HepG2 (cell line): ENCODE measurements around the gene ANAPC2. TPM values are rescaled to one million over a fixed set of nuclear protein-coding genes. Genes with fewer than 3 reads are reported as not detected.

ENCODE experiments used
- ATAC-seq: fragments of 200-7000 bp; cut with Tn5 transposase; 3 replicates; pipeline ENCODE4 v1.9.1; 2020; ENCODE audit warnings: mild to moderate bottlenecking, moderate library complexity
- BruUV-seq: library from RNA; stranded (reverse); fragments of 400-500 nt; replicated peaks from 2 replicates; lab custom pipeline; 2021; lab: Mats Ljungman, UMichigan
- CTCF ChIA-PET: fragments of 300-600 bp; formaldehyde crosslinking; extraction: SDS; loops from one replicate; lab custom pipeline; 2021; ENCODE audit warnings: low total read pairs, inconsistent platforms, low intra/inter-chr PET ratio; lab: Yijun Ruan, JAX
- POLR2A ChIA-PET: fragments of 350-600 bp; sonication (Branson Sonifier 250); formaldehyde crosslinking; loops from one replicate; lab custom pipeline; 2020; ENCODE audit warnings: antibody characterized with exemption, inconsistent platforms; lab: Yijun Ruan, JAX
- DNase-seq: peaks from one replicate; pipeline ENCODE4 v3.0.0-alpha.2; 2015; ENCODE audit warnings: low spot score
- FAIRE-seq: peaks from 3 replicates; lab custom pipeline; 2011; peaks lifted over from hg19 to GRCh38; lab: Jason Lieb, UNC
- H2AFZ ChIP-seq: one replicate; pipeline ENCODE4 v1.6.1; 2011; ENCODE audit warnings: low read length, inconsistent platforms
- H3K27ac ChIP-seq: fragments of 300-600 bp; 3 replicates; pipeline ENCODE4 v1.8.0; 2011; ENCODE audit warnings: mixed run types, mild to moderate bottlenecking, mixed read lengths, low read length, inconsistent platforms; ENCODE audit not compliant: insufficient read depth; ENCODE audit errors: extremely low read length
- H3K27me3 ChIP-seq, 2 experiments: fragments of 200-600 bp in 1 of 2; 2 replicates in 1 of 2; 3 replicates in 1 of 2; pipeline versions ENCODE4 v1.6.0 to v1.8.0; 2011; ENCODE audit warnings: low read length in 2 of 2, mild to moderate bottlenecking in 2 of 2, moderate library complexity in 2 of 2, inconsistent platforms in 1 of 2; ENCODE audit not compliant: insufficient read depth in 2 of 2, control insufficient read depth in 1 of 2
- H3K36me3 ChIP-seq, 2 experiments: fragments of 200-600 bp in 1 of 2; replicated peaks in 1 of 2; 2 replicates in 1 of 2; 3 replicates in 1 of 2; pipeline versions ENCODE4 v1.5.1 to v1.8.0; 2011; ENCODE audit warnings: low read length in 2 of 2, inconsistent platforms in 1 of 2; ENCODE audit not compliant: insufficient read depth in 2 of 2, control insufficient read depth in 1 of 2
- H3K4me1 ChIP-seq: 2 replicates; pipeline ENCODE4 v1.5.1; 2012; ENCODE audit warnings: low read length, inconsistent platforms; ENCODE audit not compliant: insufficient read depth
- H3K4me2 ChIP-seq: 2 replicates; pipeline ENCODE4 v1.6.0; 2011; ENCODE audit warnings: low read depth, low read length, inconsistent platforms
- H3K4me3 ChIP-seq, 3 experiments: fragments of 200-600 bp in 1 of 3; sonication (generic), shearing (Covaris generic) in 1 of 3; replicated peaks in 1 of 3; 2 replicates each; pipeline ENCODE4 v1.5.1; 2011 to 2016; ENCODE audit warnings: low read length in 3 of 3, inconsistent platforms in 2 of 3, low read depth in 2 of 3, mild to moderate bottlenecking in 2 of 3, control low read depth in 1 of 3, mixed read lengths in 1 of 3; ENCODE audit not compliant: insufficient read depth in 1 of 3
- H3K79me2 ChIP-seq: one replicate; pipeline ENCODE4 v1.6.1; 2011; ENCODE audit warnings: low read length, inconsistent platforms; ENCODE audit not compliant: insufficient read depth
- H3K9ac ChIP-seq: 2 replicates; pipeline ENCODE4 v1.6.0; 2011; ENCODE audit warnings: mild to moderate bottlenecking, low read depth, low read length, inconsistent platforms; ENCODE audit not compliant: insufficient read depth
- H3K9me3 ChIP-seq: 2 replicates; pipeline ENCODE4 v1.5.1; 2012; ENCODE audit warnings: mild to moderate bottlenecking, low read length
- H4K20me1 ChIP-seq: 2 replicates; pipeline ENCODE4 v1.6.0; 2011; ENCODE audit warnings: inconsistent platforms, mild to moderate bottlenecking, low read length, moderate library complexity; ENCODE audit not compliant: insufficient read depth
- AGO2 ChIP-seq: fragments of 200-400 bp; formaldehyde crosslinking; optimal IDR thresholded peaks from 2 replicates; pipeline ENCODE3; 2017; ENCODE audit warnings: mild to moderate bottlenecking, low read depth, low read length, moderate library complexity
- ELF1 ChIP-seq: sonication (generic); formaldehyde crosslinking; IDR thresholded peaks from 2 replicates; pipeline ENCODE4 v1.4.0; 2020; ENCODE audit warnings: missing genetic modification reagents
- KLF9 ChIP-seq: IDR thresholded peaks from 2 replicates; pipeline ENCODE4 v1.6.1; 2016; ENCODE audit warnings: low read depth
- MIXL1 ChIP-seq: IDR thresholded peaks from 2 replicates; pipeline ENCODE4 v1.6.1; 2016
- NFYB ChIP-seq: sonication (generic); formaldehyde crosslinking; IDR thresholded peaks from 2 replicates; pipeline ENCODE4 v1.4.0; 2020; ENCODE audit warnings: missing genetic modification reagents
- RAD51 ChIP-seq: fragments of 450-650 bp; IDR thresholded peaks from 2 replicates; pipeline ENCODE4 v1.6.1; 2016; ENCODE audit warnings: borderline replicate concordance
- SMAD9 ChIP-seq: sonication (generic); formaldehyde crosslinking; IDR thresholded peaks from 2 replicates; pipeline ENCODE4 v1.5.1; 2020; ENCODE audit warnings: mild to moderate bottlenecking, missing genetic modification reagents
- ZNF761 ChIP-seq: sonication (generic); formaldehyde crosslinking; conservative IDR thresholded peaks from 2 replicates; pipeline ENCODE4 v1.4.0; 2020; ENCODE audit warnings: mild to moderate bottlenecking, missing genetic modification reagents
- ZXDC ChIP-seq: sonication (generic); formaldehyde crosslinking; IDR thresholded peaks from 2 replicates; pipeline ENCODE4 v1.5.0; 2020; ENCODE audit warnings: mild to moderate bottlenecking, missing genetic modification reagents
- WGBS: methylation state at CpG from one replicate; pipeline ENCODE4 v1.1.6; 2017; ENCODE audit warnings: low lambda C conversion rate; 5-methylcytosine and 5-hydroxymethylcytosine counted together
- in situ Hi-C: cut with HindIII; loops from 2 replicates; pipeline ENCODE4 v1.10.0; 2017; ENCODE audit warnings: low pct_unique_long_range_greater_than_20kb; ENCODE audit not compliant: extremely low pct_ligation_motif_present
- intact Hi-C: fragments of 100-400 bp; cut with micrococcal nuclease; formaldehyde crosslinking; loops from one replicate; pipeline ENCODE4 v1.10.0; 2022; ENCODE audit not compliant: unreplicated experiment
- polyA plus RNA-seq, 8 experiments: library from polyadenylated mRNA; depleted of rRNA in 3 of 8; stranded (reverse) in 7 of 8; unstranded in 1 of 8; fragments of >200 nt; fragmentation: Illumina TruSeq in 4 of 8; extraction: Trizol in 4 of 8; gene quantifications; 2 replicates each; pipeline versions ENCODE4 v1.2.1 to v1.2.3, GENCODE V29; 2011 to 2016; ENCODE audit warnings: low read depth in 4 of 8, missing spikeins in 1 of 8, mixed read lengths in 1 of 8; ENCODE audit not compliant: insufficient read depth in 1 of 8
- total RNA-seq, 5 experiments: library from RNA; depleted of rRNA; stranded (reverse); fragments of >200 nt; fragmentation: Illumina TruSeq; extraction: Trizol; gene quantifications; 2 replicates each; pipeline ENCODE4 v1.2.3, GENCODE V29; 2016; ENCODE audit warnings: low read depth in 1 of 5

The ANAPC2 gene
- total and polyA plus RNA-seq, 2 of the 13 experiments (the other 11 are each of a cell fraction or from before 2014, with no cell fraction given) = 12.3 to 15.4 TPM

GRCh38 chr9:137215196-137215986 is 27.0 kb upstream of the ANAPC2 start (continued):
- TF ChIP-seq NFYB (CRISPR knock-in tag) (no peak), ZNF761 (CRISPR knock-in tag) (no peak), KLF9 (CRISPR knock-in tag) (no peak), ZXDC (CRISPR knock-in tag) (no peak), ELF1 (no peak), MIXL1 (CRISPR knock-in tag) (no peak), RAD51 (no peak)

GRCh38 chr9:137214620-137215019 is 26.3 kb upstream of the ANAPC2 start:
- Histone ChIP-seq H3K9me3 (no peaks in the 10 kb centered on the region), H3K9ac (no peak overlapping the region), H3K79me2 (peaks cover 3% of the 10 kb centered on the region), H3K4me1 (peaks cover 28% of the 10 kb centered on the region), H3K4me3 (no peak overlapping the region), H3K27me3 (no peaks in the 10 kb centered on the region), H4K20me1 (peaks cover 4% of the 10 kb centered on the region; the same call in 1 of the 2 replicates), H3K36me3 (no peaks in the 10 kb centered on the region; a peak in 1 of 5 replicates), H3K4me2 (no peak overlapping the region), H3K27ac (no peak overlapping the region), H2AFZ (no peak overlapping the region)
- CTCF ChIA-PET = no interaction called here
- no peak for FAIRE-seq
- no peak for DNase-seq
- in situ Hi-C loops = no loop called here
- TF ChIP-seq SMAD9 (CRISPR knock-in tag) = no peak
- TF ChIP-seq AGO2 = peak; percentile 1
- POLR2A ChIA-PET = interaction anchor here (1.3 kb wide), 1 partner anchor 15 kb away, joined by 3 read pairs; no protein-coding TSS in a partner anchor
- WGBS = 96% methylated on average over 14 of the region's 19 CpGs
- intact Hi-C loops = no loop called here
- no TSS peak for BruUV-seq
- ATAC-seq = no peak
